Keratinocyte (primary cell): ENCODE data around the gene TCEANC2.

ENCODE experiments used
- EZH2 ChIP-seq: IDR thresholded peaks from one replicate; pipeline ENCODE4 v1.6.1; 2012; ENCODE audit warnings: inconsistent platforms, mild to moderate bottlenecking, low read length, moderate library complexity
- TF ChIP-seq, protein P1 (sequence below), 3 experiments: IDR thresholded peaks in 1 of 3; conservative IDR thresholded peaks in 1 of 3; optimal IDR thresholded peaks in 1 of 3; 2 replicates in 2 of 3; 3 replicates in 1 of 3; pipeline versions ENCODE3 to v1.5.1; 2011; ENCODE audit warnings: low read length in 3 of 3, mild to moderate bottlenecking in 3 of 3, moderate library complexity in 2 of 3, control low read depth in 1 of 3, inconsistent platforms in 1 of 3; ENCODE audit not compliant: insufficient read depth in 2 of 3; ENCODE audit errors: extremely low read depth in 1 of 3

DNA sequence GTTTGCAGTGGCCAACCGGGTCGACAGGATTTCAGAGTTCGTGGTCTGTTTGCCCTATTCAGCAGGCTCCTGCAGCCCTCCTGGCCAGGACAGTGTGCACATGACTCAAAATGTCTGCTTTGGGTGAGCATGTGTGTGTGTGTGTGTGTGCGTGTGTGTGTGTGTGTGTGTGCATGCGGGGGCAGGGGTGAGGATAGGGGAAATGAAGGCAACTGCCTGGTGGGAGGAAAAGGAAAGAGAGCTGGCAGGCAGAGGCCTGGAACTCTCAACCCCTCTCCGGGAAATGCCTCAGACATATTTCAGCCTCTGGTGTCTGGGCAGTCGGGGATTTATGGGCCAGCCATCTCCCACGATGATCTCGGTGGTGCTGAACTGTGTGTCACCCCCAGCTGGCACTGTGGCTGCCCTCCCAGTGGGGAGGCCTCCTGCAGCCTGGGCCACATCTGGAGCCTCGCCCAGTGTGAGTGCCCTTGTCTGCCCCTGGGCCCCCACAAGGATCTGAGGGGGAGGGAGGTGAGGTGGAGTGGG is 84.2 kb downstream of the TCEANC2 start:
- TF ChIP-seq, protein P1, sequence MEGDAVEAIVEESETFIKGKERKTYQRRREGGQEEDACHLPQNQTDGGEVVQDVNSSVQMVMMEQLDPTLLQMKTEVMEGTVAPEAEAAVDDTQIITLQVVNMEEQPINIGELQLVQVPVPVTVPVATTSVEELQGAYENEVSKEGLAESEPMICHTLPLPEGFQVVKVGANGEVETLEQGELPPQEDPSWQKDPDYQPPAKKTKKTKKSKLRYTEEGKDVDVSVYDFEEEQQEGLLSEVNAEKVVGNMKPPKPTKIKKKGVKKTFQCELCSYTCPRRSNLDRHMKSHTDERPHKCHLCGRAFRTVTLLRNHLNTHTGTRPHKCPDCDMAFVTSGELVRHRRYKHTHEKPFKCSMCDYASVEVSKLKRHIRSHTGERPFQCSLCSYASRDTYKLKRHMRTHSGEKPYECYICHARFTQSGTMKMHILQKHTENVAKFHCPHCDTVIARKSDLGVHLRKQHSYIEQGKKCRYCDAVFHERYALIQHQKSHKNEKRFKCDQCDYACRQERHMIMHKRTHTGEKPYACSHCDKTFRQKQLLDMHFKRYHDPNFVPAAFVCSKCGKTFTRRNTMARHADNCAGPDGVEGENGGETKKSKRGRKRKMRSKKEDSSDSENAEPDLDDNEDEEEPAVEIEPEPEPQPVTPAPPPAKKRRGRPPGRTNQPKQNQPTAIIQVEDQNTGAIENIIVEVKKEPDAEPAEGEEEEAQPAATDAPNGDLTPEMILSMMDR (optimal IDR thresholded peaks at IDR 0.05 in 1 of 3, IDR thresholded peaks at IDR 0.05 in 1 of 3, conservative IDR thresholded peaks at IDR 0.05 in 1 of 3; ENCODE audit: extremely low read depth in 1 of 3, insufficient read depth in 2 of 3, low read length in 3 of 3), result no peak
- TF ChIP-seq EZH2, result no peak
